Vagina (tissue), 2 donors: ENCODE measurements around the gene KIF5B.

ENCODE experiments used
- CTCF ChIP-seq, 3 experiments: fragments of 450-650 bp in 2 of 3; fragments of 200-600 bp in 1 of 3; sonication (generic) in 1 of 3; IDR thresholded peaks; one replicate each; pipeline ENCODE4 v1.5.1; 2017 to 2019; ENCODE audit warnings: antibody characterized with exemption in 3 of 3, mild to moderate bottlenecking in 2 of 3, moderate library complexity in 2 of 3
- POLR2A ChIP-seq, 2 donors: fragments of 450-650 bp; IDR thresholded peaks; one replicate each; pipeline ENCODE4 v1.6.1; 2017; ENCODE audit warnings: antibody characterized with exemption in 2 of 2, mild to moderate bottlenecking in 2 of 2, moderate library complexity in 2 of 2
- POLR2AphosphoS5 ChIP-seq, 2 donors: sonication (generic); formaldehyde crosslinking; IDR thresholded peaks; one replicate each; pipeline ENCODE4 v1.9.0; 2017; ENCODE audit warnings: antibody characterized with exemption in 2 of 2, mild to moderate bottlenecking in 2 of 2, low read depth in 1 of 2; ENCODE audit not compliant: insufficient read depth in 1 of 2

GRCh38 chr10:32046151-32046550 is 10.1 kb downstream of the KIF5B start:
- TF ChIP-seq CTCF (IDR thresholded peaks at IDR 0.05) (no peak), POLR2AphosphoS5 (IDR thresholded peaks at IDR 0.05; ENCODE audit: insufficient read depth in 1 of 2, low read depth in 1 of 2) (no peak), POLR2A (IDR thresholded peaks at IDR 0.05) (no peak)
